HepG2 (cell line): ENCODE measurements around the gene MT4. TPM values are rescaled to one million over a fixed set of nuclear protein-coding genes. Genes with fewer than 3 reads are reported as not detected.

Source experiments
- ATAD3A ChIP-seq: sonication (generic); formaldehyde crosslinking; IDR thresholded peaks from 2 replicates; pipeline ENCODE4 v1.4.0; 2020; ENCODE audit warnings: missing genetic modification reagents
- DR1 ChIP-seq: sonication (generic); formaldehyde crosslinking; IDR thresholded peaks from 2 replicates; pipeline ENCODE4 v1.8.0; 2021; ENCODE audit warnings: mild to moderate bottlenecking, missing genetic modification reagents, inconsistent platforms
- FOXP1 ChIP-seq, 2 experiments: fragments of 450-650 bp in 1 of 2; IDR thresholded peaks; 2 replicates each; pipeline ENCODE4 v1.6.1; 2017 to 2018; ENCODE audit warnings: antibody characterized with exemption in 1 of 2
- HES4 ChIP-seq: sonication (generic); formaldehyde crosslinking; IDR thresholded peaks from 2 replicates; pipeline ENCODE4 v1.9.0; 2021; ENCODE audit warnings: mild to moderate bottlenecking, missing genetic modification reagents, borderline replicate concordance
- NFRKB ChIP-seq: fragments of 450-650 bp; IDR thresholded peaks from 2 replicates; pipeline ENCODE4 v1.6.1; 2017
- NR1H2 ChIP-seq: sonication (generic); formaldehyde crosslinking; IDR thresholded peaks from 2 replicates; pipeline ENCODE4 v1.8.1; 2022; ENCODE audit warnings: low read depth, missing genetic modification reagents, borderline replicate concordance
- PITX1 ChIP-seq: sonication (generic); formaldehyde crosslinking; IDR thresholded peaks from 2 replicates; pipeline ENCODE4 v1.5.1; 2020; ENCODE audit warnings: mild to moderate bottlenecking, missing genetic modification reagents
- PLRG1 ChIP-seq: fragments of 450-650 bp; conservative IDR thresholded peaks from 2 replicates; pipeline ENCODE4 v1.6.1; 2016
- SIX1 ChIP-seq: sonication (generic); formaldehyde crosslinking; IDR thresholded peaks from 2 replicates; pipeline ENCODE4 v1.4.0; 2020; ENCODE audit warnings: missing genetic modification reagents, borderline replicate concordance
- SKIL ChIP-seq: sonication (generic); formaldehyde crosslinking; IDR thresholded peaks from 2 replicates; pipeline ENCODE4 v1.8.0; 2022; ENCODE audit warnings: missing genetic modification reagents, mild to moderate bottlenecking, moderate library complexity, borderline replicate concordance
- STAG1 ChIP-seq: sonication (generic); formaldehyde crosslinking; IDR thresholded peaks from 2 replicates; pipeline ENCODE4 v1.4.0; 2020; ENCODE audit warnings: missing genetic modification reagents
- TARDBP ChIP-seq: sonication (generic); formaldehyde crosslinking; IDR thresholded peaks from 2 replicates; pipeline ENCODE4 v1.8.0; 2022; ENCODE audit warnings: mild to moderate bottlenecking, missing genetic modification reagents
- U2AF2 ChIP-seq: fragments of 200-400 bp; formaldehyde crosslinking; IDR thresholded peaks from 2 replicates; pipeline ENCODE4 v1.6.1; 2017; ENCODE audit warnings: low read depth, mild to moderate bottlenecking, low read length
- ZNF281 ChIP-seq: sonication (generic); formaldehyde crosslinking; IDR thresholded peaks from 2 replicates; pipeline ENCODE4 v1.4.0; 2020; ENCODE audit warnings: missing genetic modification reagents, borderline replicate concordance
- ZNF335 ChIP-seq: sonication (generic); formaldehyde crosslinking; IDR thresholded peaks from 2 replicates; pipeline ENCODE4 v1.4.0; 2020; ENCODE audit warnings: missing genetic modification reagents
- ZNF44 ChIP-seq: sonication (generic); formaldehyde crosslinking; IDR thresholded peaks from 2 replicates; pipeline ENCODE4 v1.5.1; 2020; ENCODE audit warnings: mild to moderate bottlenecking, missing genetic modification reagents
- ZNF468 ChIP-seq: sonication (generic); formaldehyde crosslinking; IDR thresholded peaks from 2 replicates; pipeline ENCODE4 v1.8.0; 2022; ENCODE audit warnings: mild to moderate bottlenecking, moderate library complexity, missing genetic modification reagents
- ZNF570 ChIP-seq: sonication (generic); formaldehyde crosslinking; IDR thresholded peaks from 2 replicates; pipeline ENCODE4 v1.4.0; 2020; ENCODE audit warnings: mild to moderate bottlenecking, missing genetic modification reagents, borderline replicate concordance
- ZNF609 ChIP-seq: sonication (generic); formaldehyde crosslinking; IDR thresholded peaks from 2 replicates; pipeline ENCODE4 v1.4.0; 2020; ENCODE audit warnings: mild to moderate bottlenecking, missing genetic modification reagents, borderline replicate concordance
- ZNF614 ChIP-seq: IDR thresholded peaks from 2 replicates; pipeline ENCODE4 v1.6.1; 2018; ENCODE audit warnings: missing biosample characterization, missing genetic modification reagents, inconsistent platforms, borderline replicate concordance
- polyA plus RNA-seq, 8 experiments: library from polyadenylated mRNA; depleted of rRNA in 3 of 8; stranded (reverse) in 7 of 8; unstranded in 1 of 8; fragments of >200 nt; fragmentation: Illumina TruSeq in 4 of 8; extraction: Trizol in 4 of 8; gene quantifications; 2 replicates each; pipeline versions ENCODE4 v1.2.1 to v1.2.3, GENCODE V29; 2011 to 2016; ENCODE audit warnings: low read depth in 4 of 8, missing spikeins in 1 of 8, mixed read lengths in 1 of 8; ENCODE audit not compliant: insufficient read depth in 1 of 8
- total RNA-seq, 5 experiments: library from RNA; depleted of rRNA; stranded (reverse); fragments of >200 nt; fragmentation: Illumina TruSeq; extraction: Trizol; gene quantifications; 2 replicates each; pipeline ENCODE4 v1.2.3, GENCODE V29; 2016; ENCODE audit warnings: low read depth in 1 of 5

Gene MT4
- total and polyA plus RNA-seq, 2 of the 13 experiments (the other 11 are each of a cell fraction or from before 2014, with no cell fraction given), result not detected

GRCh38 chr16:56519459-56520250 is 45.2 kb upstream of the MT4 start, which contains the start of gene BBS2 (continued):
- TF ChIP-seq ZNF614 (CRISPR knock-in tag) (peak; percentile 28; the same call in 1 of the 2 replicates), ZNF609 (CRISPR knock-in tag) (peak; percentile 28; the same call in 1 of the 2 replicates), TARDBP (CRISPR knock-in tag) (peak; percentile 52; the same call in 1 of the 2 replicates), NFRKB (no peak), DR1 (CRISPR knock-in tag) (peak; percentile 77; the same call in 1 of the 2 replicates), ZNF281 (CRISPR knock-in tag) (no peak), PITX1 (CRISPR knock-in tag) (no peak; the same call in 1 of the 2 replicates), PLRG1 (no peak), HES4 (CRISPR knock-in tag) (peak; percentile 44; the same call in 1 of the 2 replicates), ZNF44 (CRISPR knock-in tag) (peak; percentile 28; the same call in 1 of the 2 replicates), U2AF2 (0 out of 2 replicates have a peak, but pooled peaks have one; percentile 22), ZNF468 (CRISPR knock-in tag) (no peak), STAG1 (CRISPR knock-in tag) (no peak), SIX1 (CRISPR knock-in tag) (no peak; the same call in 1 of the 2 replicates), NR1H2 (CRISPR knock-in tag) (no peak), ATAD3A (CRISPR knock-in tag) (no peak), SKIL (CRISPR knock-in tag) (no peak), ZNF570 (CRISPR knock-in tag) (no peak), ZNF335 (CRISPR knock-in tag) (no peak), FOXP1 (IDR thresholded peaks at IDR 0.05) (no peak), FOXP1 (CRISPR knock-in tag; IDR thresholded peaks at IDR 0.05) (no peak)
